A204.1 (cell line): Measurements from ENCODE around the gene CD302.
A peak's percentile ranks its signal among the peaks of the same experiment; 100 is the strongest.
"Not testable (repeated sequence)": the region's sequence is repeated elsewhere in the genome, so short reads cannot be mapped to it uniquely, and the experiment has no call there.

ENCODE experiments used
- FAIRE-seq: peaks from 2 replicates; lab custom pipeline; 2012; peaks lifted over from hg19 to GRCh38; lab: Jason Lieb, UNC

Gene CD302, protein sequence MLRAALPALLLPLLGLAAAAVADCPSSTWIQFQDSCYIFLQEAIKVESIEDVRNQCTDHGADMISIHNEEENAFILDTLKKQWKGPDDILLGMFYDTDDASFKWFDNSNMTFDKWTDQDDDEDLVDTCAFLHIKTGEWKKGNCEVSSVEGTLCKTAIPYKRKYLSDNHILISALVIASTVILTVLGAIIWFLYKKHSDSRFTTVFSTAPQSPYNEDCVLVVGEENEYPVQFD

GRCh38 chr2:159797543-159798375, at the start of gene CD302:
CD302 (minus strand) TSS chr2:159798208; CDS start chr2:159798198, 10 bp downstream.
- FAIRE-seq = no peak

DNA sequence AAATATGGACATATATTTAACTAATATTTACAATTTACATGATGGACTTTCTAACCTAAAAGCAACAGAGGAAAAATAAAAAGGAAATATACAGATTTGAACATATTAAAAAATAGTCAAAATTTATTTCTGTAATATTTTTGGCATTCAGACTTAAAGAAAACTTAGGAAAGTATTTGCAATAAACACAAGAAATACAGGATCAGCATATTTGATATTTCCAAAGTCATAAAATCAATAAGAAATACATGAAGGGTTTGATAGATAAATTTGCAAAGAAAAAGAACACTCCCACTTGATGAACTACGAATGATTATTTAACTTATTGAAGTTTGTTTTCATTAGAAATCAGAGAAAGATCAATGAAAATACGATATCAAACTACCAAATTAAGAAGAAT, 48.6 kb upstream of the CD302 start:
- peak; percentile 70 for FAIRE-seq

DNA sequence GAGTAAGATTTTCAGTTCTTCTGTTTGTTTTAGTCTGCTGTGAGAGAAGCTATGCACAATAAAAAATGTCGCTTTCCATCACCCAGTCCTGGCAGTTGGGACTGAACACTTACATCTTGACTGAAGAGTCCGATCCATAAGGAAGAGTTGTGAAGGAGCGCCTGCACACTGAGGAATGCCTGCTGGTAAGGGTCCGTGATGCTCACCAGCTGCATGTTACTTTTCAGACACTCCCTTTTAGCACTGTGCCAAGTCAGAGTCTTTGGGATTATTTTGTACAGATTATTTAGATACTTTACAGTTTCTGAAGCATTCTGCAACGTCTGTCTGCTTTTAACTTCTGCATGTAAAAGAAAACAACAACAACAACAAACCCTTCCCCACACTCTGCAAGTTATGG, 42.6 kb upstream of the CD302 start:
- no peak for FAIRE-seq

GRCh38 chr2:159832858-159833257, 34.9 kb upstream of the CD302 start:
- FAIRE-seq = no peak

DNA sequence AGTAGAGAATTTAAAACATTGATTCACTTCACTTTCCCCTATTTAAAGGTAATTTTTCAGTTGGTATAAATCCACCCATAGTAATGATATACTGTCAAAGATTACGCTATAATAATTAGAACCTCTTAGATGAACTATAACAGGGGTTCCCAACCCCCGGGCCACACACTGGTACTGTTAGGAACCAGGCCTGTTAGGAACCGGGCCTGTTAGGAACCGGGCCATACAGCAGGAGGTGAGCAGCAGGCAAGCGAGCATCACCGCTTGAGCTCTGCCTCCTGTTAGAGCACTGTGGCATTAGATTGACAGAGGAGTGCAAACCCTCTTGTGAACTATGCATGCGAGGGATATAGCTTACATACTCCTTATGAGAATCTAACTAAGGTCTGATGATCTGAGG, 34.0 kb upstream of the CD302 start:
- no peak for FAIRE-seq

DNA sequence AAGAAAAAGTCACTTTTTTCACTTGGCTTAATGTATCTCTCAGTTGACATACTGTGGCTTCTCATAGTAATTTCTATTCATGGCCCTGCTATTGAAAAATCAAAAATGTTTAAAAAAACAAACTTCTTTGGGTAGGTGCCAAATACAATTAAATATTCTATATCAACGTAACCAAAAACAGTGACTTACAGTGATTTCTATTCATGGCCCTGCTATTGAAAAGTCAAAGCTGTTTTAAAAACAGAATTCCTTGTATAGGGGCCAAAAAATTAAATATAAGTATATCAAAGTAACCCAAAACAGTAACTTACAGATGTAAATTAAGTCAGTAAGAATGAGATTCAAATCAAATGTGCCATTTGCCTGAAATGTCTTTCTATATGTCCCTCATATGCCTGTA, 31.4 kb upstream of the CD302 start:
- no peak for FAIRE-seq

GRCh38 chr2:159828738-159829137, 30.7 kb upstream of the CD302 start:
- no peak for FAIRE-seq

DNA sequence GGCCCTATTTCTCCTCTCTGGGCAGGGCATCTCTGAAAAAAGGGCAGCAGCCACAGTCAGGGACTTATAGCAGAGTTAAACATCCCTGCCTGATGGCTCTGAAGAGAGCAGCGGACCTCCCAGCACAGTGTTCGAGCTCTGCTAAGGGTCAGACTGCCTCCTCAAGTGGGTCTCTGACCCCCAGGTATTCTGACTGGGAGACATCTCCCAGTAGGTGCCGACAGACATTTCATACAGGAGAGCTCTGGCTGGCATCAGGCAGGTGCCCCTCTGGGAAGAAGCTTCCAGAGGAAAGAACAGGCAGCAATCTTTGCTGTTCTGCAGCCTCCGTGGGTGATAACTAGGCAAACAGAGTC, 24.4 kb upstream of the CD302 start:
- FAIRE-seq = not testable (repeated sequence)

- not testable (repeated sequence) for FAIRE-seq
Measured at GRCh38 chr2:159821775-159822477, 23.9 kb upstream of the CD302 start.

DNA sequence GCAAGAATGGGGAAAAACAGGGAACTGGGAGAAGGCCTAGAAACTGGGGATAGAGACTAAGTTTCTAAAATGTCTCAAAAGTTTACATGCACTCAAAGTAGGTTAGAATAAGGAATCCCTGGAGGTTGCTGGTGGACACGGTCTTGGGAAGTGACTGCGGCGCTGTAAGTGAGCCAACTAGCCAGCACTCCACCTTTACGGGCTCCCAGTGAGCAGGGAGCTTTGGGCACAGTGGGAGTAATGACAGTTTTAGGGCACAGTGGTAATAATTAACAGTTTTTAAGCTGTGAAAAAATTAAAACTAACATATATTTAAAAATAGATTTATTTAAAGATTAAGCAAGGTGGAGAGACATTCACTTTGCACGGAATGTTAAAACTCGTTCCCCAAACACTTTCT, 20.9 kb upstream of the CD302 start:
- FAIRE-seq = no peak

DNA sequence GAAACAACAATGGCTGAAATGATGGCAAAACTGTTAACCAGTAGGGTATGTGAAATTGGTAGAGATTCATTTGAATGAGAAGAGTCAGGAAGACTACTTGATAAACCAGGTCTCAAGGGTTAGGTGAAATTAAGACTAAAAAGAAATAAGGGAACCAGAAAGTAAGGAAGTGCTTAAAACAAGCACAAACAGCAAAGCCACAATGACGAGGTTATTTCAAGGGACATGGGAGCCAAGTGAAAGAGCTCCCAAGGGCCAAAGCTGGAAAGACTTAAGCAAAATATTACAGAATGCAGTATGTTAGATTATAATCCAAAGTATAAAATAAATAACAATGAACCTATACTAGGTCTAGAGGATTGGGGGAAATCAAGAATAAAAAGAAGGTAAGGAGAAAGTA, 19.3 kb upstream of the CD302 start:
- no peak for FAIRE-seq

DNA sequence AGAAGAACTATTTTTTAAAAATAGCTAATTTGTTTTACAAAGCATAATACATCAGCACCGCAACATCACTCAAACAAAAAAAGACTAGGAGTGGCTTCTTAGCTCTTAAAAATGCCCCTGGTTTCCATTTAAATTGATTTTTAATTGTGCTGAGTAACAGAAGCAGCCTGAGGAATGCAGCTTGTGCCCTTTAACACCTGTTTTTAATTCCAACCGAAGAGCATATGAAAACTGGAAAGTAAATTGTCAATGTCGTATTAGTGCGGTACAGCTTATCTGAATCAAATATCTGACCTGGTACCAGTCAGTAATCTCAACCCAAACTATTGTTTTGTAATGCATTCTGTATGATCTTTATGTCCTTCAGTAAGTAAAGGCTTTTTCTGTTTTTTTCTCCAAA, 13.2 kb upstream of the CD302 start:
- no peak for FAIRE-seq

DNA sequence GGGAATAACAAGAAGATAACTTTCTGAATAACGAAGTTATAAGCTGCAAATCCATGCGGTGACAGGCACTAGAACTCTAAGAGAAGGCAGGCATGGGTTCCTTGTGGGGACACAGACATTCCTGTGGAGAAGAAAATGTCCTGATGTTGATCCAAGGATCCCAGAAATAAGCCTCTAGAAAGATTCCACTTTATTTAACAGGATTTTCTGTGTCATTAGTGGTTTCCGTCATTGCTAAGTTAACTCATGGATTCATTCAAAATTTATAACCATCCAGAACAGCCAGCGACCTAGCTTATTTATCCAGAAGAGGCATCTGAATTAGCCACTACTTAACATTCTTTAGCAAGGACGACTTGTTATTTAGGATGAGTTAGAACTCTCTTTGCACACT, 10.0 kb upstream of the CD302 start:
- no peak for FAIRE-seq

- peak; percentile 90 for FAIRE-seq
Measured at GRCh38 chr2:159807183-159808031, 9.4 kb upstream of the CD302 start.

GRCh38 chr2:159804941-159805340, 6.9 kb upstream of the CD302 start:
- FAIRE-seq = no peak

DNA sequence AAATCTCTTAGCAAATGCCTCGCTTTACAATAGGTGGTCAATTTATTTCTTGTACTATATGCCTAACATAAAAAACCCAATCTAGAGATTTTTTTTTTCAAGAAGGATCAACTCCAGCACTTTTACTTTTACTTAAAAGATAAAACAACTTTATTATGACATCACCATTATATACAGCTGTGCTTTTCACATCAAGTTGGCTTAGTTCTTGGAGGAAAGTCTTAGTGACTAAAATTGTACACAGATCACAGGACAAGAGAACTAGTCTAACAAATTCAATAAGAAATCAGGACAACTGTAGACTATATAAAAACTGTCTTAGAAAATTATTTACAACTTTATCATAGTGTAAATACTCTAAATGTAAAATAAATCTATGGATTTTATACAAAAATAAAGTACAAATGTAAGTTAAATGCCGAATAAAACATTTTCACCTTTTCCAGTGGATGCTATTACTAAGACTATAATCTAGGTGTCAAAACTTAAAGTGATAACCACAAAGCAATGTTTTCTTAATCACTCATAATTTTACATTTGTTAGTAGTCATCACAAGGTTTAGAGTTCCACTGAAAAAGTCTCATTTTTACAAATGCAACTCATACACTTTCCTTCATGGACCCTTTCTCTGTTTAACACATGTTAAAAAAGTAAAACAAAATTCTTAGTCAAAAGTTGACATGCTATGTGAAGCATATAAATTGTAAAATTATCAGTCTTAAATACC, 5.4 kb upstream of the CD302 start:
- FAIRE-seq = no peak

GRCh38 chr2:159802673-159803072, 4.7 kb upstream of the CD302 start:
- no peak for FAIRE-seq

GRCh38 chr2:159799833-159800232, 1.8 kb upstream of the CD302 start:
- FAIRE-seq = no peak

DNA sequence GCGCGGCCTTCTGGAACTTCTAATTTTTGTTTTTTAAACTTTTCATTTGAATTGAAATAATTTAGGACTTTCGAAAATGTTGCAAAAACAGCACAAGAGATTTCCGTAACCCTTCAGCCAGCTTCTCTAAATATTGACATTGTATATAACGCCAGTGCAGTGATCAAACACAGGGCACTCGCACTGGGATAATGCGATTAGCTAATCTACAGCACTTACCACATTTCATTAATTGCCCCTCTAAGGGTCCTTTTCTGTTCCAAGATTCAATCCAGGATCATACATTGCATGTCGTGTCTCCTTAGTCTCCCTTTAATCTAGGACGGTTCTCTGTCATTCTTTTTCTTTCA, 343 bp upstream of the CD302 start:
- FAIRE-seq = no peak

GRCh38 chr2:159797225-159797542, 824 bp downstream of the CD302 start:
- no peak for FAIRE-seq

DNA sequence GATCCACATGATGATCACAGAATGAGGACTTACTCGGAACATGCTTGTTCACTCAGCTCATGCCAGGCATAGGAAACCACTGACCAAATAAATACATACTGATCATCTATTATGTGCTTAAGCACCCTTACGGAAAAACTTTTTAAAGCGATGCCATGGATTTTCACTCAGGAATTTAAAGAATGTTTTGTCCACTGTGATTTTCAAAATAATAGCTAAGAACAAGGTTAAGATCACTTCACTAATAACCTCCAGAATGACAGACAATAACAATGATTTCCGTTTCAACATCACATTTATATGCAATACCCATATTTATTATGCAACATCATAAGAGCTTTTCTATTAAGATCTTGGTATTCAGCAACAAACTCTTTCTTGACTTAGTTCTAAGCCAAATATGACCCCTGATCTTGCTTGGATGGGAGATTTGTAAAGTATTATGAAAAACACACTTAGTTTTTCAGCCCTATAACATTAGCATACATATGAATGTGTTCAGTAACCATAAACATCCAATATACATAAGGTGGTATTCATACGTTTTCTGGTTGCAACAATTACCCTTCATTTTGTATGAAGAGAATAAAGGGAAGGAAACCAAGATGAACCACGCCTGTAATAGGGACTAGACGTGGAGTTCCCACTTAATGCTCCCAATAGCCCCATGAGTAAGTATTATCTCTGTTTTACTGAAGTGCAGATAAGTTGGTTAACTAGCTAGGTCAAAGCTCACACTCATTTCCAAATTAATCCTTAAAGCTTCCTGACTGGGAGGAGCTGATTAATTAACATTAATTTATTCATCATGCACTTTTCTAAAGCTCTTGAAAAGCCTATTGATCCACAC, 1.9 kb downstream of the CD302 start:
- FAIRE-seq = no peak
